Measurements from ENCODE around the gene CD36.

Gene CD36

GRCh38 chr7:80646083-80646865 is 7.8 kb downstream of the CD36 start:
- Histone ChIP-seq H3K79me2 (ENCODE audit: low read length) (no peaks in the 10 kb centered on the region), H3K9me3 (ENCODE audit: insufficient read depth, low read length) (peaks cover 2% of the 10 kb centered on the region; the same call in 1 of the 2 replicates), H3K27ac (ENCODE audit: low read length) (no peak overlapping the region), H4K20me1 (ENCODE audit: insufficient read depth, low read length) (no peaks in the 10 kb centered on the region), H3K4me1 (ENCODE audit: low read length) (peaks cover 14% of the 10 kb centered on the region), H3K4me3 (ENCODE audit: low read length) (no peak overlapping the region), H3K4me2 (ENCODE audit: low read length) (no peak overlapping the region), H3K36me3 (replicated peaks; ENCODE audit: low read depth, low read length) (peaks cover under 1% of the 10 kb centered on the region), H2AFZ (ENCODE audit: low read depth, low read length) (no peak overlapping the region), H3K9ac (ENCODE audit: low read length) (no peak overlapping the region), H3K27me3 (ENCODE audit: low read depth, low read length) (no peaks in the 10 kb centered on the region)
- TF ChIP-seq EZH2phosphoT487 (IDR thresholded peaks at IDR 0.05; ENCODE audit: low read depth) (no peak), CTCF (IDR thresholded peaks at IDR 0.05; ENCODE audit: low read depth, low read length) (no peak)

- H3K9me3 ChIP-seq (ENCODE audit: insufficient read depth, low read length), result no peaks in the 10 kb centered on the region
- H4K20me1 ChIP-seq (ENCODE audit: insufficient read depth, low read length), result no peaks in the 10 kb centered on the region
- H3K9ac ChIP-seq (ENCODE audit: low read length), result no peak overlapping the region
- H3K4me3 ChIP-seq (ENCODE audit: low read length), result no peak overlapping the region
- H3K79me2 ChIP-seq (ENCODE audit: low read length), result no peaks in the 10 kb centered on the region
- peaks cover 12% of the 10 kb centered on the region for H3K4me1 ChIP-seq (ENCODE audit: low read length)
- no peaks in the 10 kb centered on the region for H3K27me3 ChIP-seq (ENCODE audit: low read depth, low read length)
- H3K36me3 ChIP-seq (replicated peaks; ENCODE audit: low read depth, low read length), result no peaks in the 10 kb centered on the region
- no peak for TF ChIP-seq CTCF (IDR thresholded peaks at IDR 0.05; ENCODE audit: low read depth, low read length)
- no peak for TF ChIP-seq EZH2phosphoT487 (IDR thresholded peaks at IDR 0.05; ENCODE audit: low read depth)
- no peak overlapping the region for H3K27ac ChIP-seq (ENCODE audit: low read length)
- H3K4me2 ChIP-seq (ENCODE audit: low read length), result no peak overlapping the region
- no peak overlapping the region for H2AFZ ChIP-seq (ENCODE audit: low read depth, low read length)
These were observed 9.0 kb downstream of the CD36 start for GRCh38 chr7:80647436-80647835.

- H3K79me2 ChIP-seq (ENCODE audit: low read length), result no peaks in the 10 kb centered on the region
- no peak overlapping the region for H2AFZ ChIP-seq (ENCODE audit: low read depth, low read length)
- no peak overlapping the region for H3K4me3 ChIP-seq (ENCODE audit: low read length)
- TF ChIP-seq CTCF (IDR thresholded peaks at IDR 0.05; ENCODE audit: low read depth, low read length) (no peak), EZH2phosphoT487 (IDR thresholded peaks at IDR 0.05; ENCODE audit: low read depth) (no peak)
- H3K9me3 ChIP-seq (ENCODE audit: insufficient read depth, low read length), result no peaks in the 10 kb centered on the region
- H3K4me2 ChIP-seq (ENCODE audit: low read length), result no peak overlapping the region
- no peaks in the 10 kb centered on the region for H4K20me1 ChIP-seq (ENCODE audit: insufficient read depth, low read length)
- H3K9ac ChIP-seq (ENCODE audit: low read length), result no peak overlapping the region
- no peaks in the 10 kb centered on the region for H3K27me3 ChIP-seq (ENCODE audit: low read depth, low read length)
- H3K36me3 ChIP-seq (replicated peaks; ENCODE audit: low read depth, low read length), result no peaks in the 10 kb centered on the region
- no peak overlapping the region for H3K27ac ChIP-seq (ENCODE audit: low read length)
- H3K4me1 ChIP-seq (ENCODE audit: low read length), result peaks cover 6% of the 10 kb centered on the region
These were observed 9.7 kb downstream of the CD36 start for GRCh38 chr7:80648031-80648600.

GRCh38 chr7:80649011-80649410 is 10.6 kb downstream of the CD36 start:
- Histone ChIP-seq H2AFZ (ENCODE audit: low read depth, low read length) (no peak overlapping the region), H3K9ac (ENCODE audit: low read length) (no peak overlapping the region), H3K4me2 (ENCODE audit: low read length) (no peak overlapping the region), H4K20me1 (ENCODE audit: insufficient read depth, low read length) (no peaks in the 10 kb centered on the region), H3K27me3 (ENCODE audit: low read depth, low read length) (no peaks in the 10 kb centered on the region), H3K36me3 (replicated peaks; ENCODE audit: low read depth, low read length) (no peaks in the 10 kb centered on the region), H3K9me3 (ENCODE audit: insufficient read depth, low read length) (no peaks in the 10 kb centered on the region), H3K4me3 (ENCODE audit: low read length) (no peak overlapping the region), H3K4me1 (ENCODE audit: low read length) (no peaks in the 10 kb centered on the region), H3K79me2 (ENCODE audit: low read length) (no peaks in the 10 kb centered on the region), H3K27ac (ENCODE audit: low read length) (no peak overlapping the region)
- TF ChIP-seq CTCF (IDR thresholded peaks at IDR 0.05; ENCODE audit: low read depth, low read length), result no peak
- TF ChIP-seq EZH2phosphoT487 (IDR thresholded peaks at IDR 0.05; ENCODE audit: low read depth), result no peak
